Stimulated activated CD4-positive, alpha-beta T cell treated with anti-CD3 and anti-CD28 coated beads, Interleukin-12 subunit alpha, Interleukin-12 subunit beta, amount 100 ng/mL, for 24 hours (primary cell): ENCODE results near the gene STK33.
"Not testable (repeated sequence)": the region's sequence is repeated elsewhere in the genome, so short reads cannot be mapped to it uniquely, and the experiment has no call there.

ENCODE experiments used
- DNase-seq, 2 experiments: peaks; one replicate each; pipeline ENCODE4 v3.0.0-alpha.2; 2020; ENCODE audit warnings: low read depth in 2 of 2

STK33 gene

DNA sequence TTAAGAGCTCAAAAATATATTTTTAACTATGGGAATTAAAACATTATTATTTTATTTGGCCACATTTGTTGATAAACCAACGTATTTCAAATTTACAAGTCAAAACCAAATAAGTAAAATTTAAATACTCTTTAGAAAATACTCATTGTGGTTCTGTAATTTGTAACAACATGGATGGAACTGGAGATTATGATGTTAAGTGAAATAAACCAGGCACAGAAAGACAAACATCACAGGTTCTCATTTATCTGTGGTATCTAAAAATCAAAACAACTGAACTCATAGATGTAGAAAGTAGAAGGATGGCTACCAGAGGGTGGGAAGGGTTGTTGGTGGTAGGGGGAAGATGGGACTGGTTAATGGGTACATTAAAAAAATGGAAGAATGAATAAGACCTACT lies 50.8 kb downstream of the STK33 start:
- no peak for DNase-seq

DNA sequence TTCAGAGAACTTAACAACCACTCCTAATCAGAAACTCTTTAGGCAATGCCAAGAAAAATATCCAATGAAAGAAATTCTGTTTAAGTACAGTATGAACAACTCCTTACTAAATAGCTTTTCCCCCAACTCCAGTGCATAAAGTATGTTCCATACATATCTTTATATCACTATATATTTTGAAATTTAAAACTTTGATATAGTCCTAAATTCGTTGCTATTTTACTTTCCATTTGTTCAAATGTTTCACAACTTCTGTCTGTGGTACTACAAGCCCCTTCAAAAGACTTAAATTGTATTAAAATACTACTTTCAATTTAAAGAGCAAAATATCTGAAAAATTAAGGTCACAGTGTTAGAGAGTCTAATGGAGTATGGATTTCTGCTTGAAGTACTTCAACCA lies 52.6 kb downstream of the STK33 start:
- DNase-seq, result no peak

DNA sequence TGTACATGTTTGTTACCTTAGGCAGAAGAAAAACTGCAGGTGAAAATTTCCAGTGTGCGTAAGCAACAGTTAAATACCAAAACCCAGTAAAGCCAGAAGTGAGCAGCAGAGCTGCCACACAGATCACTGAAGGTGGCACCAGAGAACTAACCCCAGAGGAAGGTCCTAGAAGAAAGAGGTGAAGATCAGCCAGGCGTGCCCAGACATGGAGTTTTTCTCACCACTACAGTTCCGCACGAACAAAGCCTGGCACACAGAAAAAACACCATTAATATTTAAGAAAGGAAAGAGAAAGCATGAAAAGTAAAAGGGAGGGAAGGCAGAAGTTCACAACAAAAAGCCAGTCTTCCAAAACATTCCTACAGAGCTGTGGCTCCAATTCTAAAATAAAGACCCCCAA lies 60.7 kb downstream of the STK33 start:
- no peak for DNase-seq

DNA sequence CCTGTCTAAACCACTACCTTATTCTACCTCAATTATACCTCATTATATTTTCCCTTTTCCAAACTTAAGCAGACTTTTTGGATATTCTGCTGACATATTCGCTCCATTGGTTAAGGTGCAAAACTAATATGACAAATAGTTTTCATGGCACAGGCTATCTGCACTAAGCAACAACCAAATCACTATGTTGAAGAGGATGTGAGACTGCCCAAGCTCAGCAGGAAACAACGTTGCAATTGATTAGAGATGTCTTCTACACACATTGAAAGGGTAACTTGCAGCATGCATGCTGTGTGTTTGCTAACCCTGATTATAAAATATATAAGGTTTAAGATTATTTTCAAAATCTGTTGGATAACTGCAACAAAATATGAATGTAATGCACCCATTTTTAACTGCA lies 61.6 kb downstream of the STK33 start:
- no peak for DNase-seq

DNA sequence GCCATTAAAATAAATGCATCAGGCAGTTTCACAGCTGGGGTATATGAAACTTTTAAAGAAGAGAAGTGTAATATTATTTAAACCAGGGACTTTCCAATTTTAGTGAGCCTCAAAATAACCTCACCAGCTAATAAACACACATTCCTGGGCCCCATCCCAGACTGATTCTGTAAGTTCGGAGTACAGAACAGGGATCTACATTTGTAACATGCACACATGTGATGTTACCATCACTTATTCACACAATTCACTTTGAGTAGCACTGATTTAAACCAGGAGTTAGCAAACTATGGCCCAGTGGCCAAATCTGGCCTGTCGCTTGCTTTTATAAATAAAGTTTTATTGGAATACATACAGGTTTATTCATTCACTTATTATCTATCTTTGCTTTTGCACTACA lies 62.0 kb downstream of the STK33 start:
- no peak for DNase-seq

DNA sequence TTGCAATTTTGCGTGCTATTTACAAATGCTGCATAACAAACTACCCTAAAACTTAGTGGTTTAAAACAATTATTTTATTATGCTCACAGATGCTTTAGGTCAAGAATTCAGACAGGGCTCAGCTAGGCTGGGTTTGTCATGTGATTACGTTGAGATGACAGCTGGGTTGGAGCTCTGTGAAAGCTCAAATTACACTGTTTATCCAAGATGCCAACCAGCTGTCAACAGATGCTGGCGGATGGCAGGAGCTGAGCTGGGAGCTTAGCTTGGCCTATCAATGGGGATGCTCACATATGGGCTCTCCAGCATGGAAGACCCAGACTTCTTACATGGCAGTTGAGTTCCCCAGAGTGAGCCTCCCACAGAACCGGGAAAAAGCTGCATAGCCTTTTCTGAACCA lies 62.7 kb downstream of the STK33 start:
- no peak for DNase-seq

DNA sequence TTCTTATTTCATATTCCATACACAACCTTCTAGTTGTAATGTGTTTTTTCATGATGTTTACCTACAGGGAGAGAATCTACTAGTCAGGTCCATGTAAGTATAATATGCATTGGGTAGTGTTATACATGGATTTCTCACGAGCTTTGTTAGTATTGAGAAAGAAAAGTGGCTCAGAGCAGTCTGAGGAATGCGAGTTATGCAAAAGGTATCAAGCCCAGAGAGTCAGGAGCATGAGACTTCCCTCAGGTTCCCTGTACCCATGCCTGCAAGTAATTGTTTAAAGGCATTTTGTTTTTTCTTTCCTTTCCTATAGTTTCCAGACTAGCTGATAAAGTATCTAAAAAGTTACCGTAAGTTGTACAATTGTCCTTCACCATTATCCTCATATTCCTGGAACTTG lies 66.1 kb downstream of the STK33 start:
- DNase-seq, result no peak

DNA sequence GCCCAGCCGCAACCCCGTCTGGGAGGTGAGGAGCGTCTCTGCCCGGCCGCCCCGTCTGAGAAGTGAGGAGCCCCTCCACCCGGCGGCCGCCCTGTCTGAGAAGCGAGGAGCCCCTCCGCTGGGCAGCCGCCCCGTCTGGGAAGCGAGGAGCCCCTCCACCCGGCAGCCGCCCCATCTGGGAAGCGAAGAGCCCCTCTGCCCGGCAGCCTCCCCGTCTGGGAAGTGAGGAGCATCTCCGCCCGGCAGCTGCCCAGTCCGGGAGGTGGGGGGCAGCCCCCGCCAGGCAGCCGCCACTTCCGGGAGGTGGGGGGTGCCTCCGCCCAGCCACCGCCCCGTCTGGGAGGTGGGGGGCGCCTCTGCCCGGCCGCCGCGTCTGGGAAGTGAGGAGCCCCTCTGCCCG lies 70.6 kb downstream of the STK33 start:
- no peak for DNase-seq

DNA sequence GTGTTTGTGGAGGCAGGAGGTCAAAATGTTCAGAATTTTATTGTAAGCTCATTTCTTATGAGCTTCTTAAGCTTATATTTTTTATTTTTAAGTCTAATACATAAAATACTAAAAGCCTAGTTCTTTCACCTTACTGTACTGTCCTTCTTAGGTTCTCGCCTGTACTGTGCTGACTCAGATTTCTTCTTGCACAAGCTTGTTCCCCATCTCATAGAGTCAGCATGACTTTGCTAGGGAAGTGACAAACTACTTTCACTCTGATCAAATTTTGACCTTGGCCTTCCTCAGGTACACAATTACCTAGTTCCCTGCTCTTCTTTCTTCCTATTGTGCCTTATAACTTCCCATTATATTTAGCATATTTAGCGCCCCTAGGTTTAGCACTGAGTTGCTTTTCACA lies 81.5 kb downstream of the STK33 start:
- DNase-seq, result no peak

DNA sequence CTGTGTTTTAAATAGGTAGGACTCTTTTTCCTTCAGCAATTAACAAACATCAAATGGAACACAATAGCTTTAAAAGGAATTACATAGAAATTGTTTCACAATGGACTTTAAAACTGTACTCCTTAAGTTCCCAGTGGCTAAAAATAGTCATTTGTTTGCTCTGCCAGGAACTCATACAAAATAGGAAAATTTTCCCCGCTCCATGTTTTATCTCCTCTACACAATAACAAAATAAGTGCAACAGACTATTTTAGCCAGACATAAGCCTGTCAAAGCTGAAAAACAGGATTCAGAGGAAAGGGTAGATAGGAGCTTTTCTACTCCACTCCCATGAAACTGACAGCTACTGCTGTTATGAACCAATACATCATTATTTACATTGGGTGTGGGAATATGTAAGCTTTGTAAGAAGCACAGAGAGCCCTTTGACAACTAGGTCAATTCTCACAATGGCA lies 90.1 kb downstream of the STK33 start:
- DNase-seq, result no peak

DNA sequence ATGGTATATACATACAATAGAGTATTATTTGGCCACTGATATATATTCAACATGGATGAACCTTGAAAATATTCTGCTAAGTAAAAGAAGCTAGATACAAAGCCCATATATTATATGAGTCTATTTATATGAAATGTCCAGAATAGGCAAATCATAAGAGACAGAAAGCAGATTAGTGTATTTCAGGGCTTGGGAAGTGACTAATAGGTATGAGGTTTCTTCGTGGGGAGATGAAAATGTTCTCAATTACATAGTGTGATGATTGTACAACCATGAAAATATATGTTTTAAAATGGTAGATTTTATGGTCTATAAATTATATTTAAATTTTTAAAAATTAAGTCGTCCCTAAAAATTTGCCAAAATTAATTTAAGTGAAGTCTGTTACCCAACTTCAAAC lies 92.2 kb downstream of the STK33 start:
- no peak for DNase-seq

DNA sequence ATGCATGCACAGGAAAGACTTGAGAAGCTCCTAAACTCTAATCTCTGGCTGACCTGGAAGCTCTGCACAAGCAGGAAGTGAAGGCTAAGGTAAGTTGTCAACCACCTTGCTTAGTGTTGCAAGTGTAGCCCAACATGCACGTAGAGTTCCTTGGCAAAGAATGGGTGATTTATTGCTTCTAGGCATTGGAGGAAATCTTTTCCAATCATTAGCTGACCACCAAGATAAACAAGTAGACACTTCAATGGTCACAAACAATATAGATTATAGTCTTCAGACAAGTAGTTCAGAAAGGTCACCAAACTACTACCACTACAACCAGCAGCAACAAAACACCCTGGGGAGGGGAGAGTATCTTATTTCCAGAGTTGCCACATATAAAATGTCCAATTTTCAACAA lies 105.6 kb downstream of the STK33 start:
- DNase-seq, result no peak

DNA sequence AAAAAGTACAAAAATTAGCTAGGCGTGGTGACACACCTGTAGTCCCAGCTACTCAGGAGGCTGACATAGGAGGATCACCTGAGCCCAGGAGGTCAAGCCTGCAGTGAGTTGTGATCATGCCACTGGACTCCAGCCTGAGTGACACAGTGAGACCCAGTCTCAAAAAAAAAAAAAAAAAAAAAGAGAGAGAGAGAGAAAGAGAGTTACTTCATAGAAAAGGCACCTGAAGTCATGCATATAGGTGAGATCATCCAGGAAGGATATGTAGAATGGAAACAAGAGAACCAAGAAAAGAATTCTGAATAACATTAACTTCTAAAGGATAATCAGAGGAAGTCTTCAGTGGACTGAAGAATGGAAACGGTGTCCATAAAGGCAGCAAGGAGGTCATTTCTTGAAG lies 106.8 kb downstream of the STK33 start:
- DNase-seq, result no peak

DNA sequence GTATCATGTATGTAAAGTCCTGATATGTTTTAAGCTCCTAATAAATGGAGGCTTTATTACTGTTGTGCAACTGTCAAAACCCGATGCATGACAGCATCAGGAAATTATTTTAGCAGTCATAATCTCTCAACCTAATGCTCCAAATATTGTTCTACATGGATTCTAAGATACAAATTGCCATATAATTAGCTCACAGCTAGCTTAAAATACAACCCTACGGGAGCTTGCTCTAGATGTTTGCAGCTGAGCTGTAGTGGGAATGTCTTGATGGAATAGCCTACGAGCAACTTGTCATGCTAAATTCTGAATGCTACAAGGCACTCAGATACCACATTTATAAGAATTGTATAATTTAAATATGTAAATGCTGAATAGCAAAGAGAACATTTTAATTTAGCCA lies 109.8 kb downstream of the STK33 start:
- DNase-seq, result no peak

DNA sequence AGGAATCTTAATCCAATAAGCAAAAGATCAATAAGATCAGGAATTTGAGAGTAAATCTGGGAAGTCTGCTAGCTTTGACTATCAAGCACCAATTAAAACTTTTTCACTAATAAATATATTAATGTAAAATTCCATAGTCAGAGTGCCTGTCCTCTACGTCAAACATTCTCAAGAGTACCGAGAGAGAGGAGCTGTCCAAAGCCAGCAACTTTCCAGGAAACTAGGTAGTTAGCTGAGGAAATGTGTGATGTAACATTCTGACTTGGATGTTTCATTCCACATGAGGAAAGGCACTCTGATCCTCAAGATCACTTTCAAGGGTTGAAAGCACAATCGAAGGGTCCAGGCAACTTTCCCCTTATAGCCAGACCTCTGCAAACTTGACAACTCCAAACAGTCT lies 113.2 kb downstream of the STK33 start:
- DNase-seq, result no peak

DNA sequence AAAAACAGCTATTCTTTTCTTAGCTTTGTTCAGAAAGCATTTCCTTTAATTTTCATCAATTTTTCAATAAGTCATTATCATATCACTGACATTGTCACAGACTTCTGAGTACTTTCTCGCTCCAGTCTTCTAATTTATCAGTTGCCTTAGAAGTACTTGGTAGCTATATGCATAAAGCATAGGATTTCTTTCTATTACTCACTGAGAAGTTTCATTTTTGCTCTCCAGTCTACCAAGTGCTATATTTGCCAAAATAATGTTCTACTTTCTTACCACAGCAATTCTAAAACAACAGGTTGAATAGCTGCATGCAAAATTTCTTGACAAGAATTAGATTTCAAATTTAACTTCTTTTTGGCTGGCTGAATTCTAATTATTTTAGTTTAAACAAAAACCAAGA lies 116.3 kb downstream of the STK33 start:
- DNase-seq, result no peak

DNA sequence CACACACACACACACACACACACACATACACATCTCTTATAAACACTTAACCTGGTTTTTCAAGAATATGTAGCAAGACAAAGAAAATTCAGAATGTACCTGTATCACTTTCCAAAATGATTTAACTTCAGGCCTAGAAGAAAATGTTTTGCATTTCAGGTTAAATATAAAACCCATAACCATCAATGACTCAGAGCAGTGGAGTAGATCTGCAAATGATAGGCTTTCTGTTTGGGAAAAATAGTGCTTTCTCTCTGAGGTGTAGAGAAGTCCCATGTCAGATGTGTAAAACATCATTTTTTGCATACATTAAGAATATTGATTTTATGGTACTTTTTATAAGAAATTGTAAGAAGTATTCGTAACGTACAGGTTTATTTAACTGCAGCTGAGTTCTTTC lies 116.9 kb downstream of the STK33 start:
- no peak for DNase-seq

DNA sequence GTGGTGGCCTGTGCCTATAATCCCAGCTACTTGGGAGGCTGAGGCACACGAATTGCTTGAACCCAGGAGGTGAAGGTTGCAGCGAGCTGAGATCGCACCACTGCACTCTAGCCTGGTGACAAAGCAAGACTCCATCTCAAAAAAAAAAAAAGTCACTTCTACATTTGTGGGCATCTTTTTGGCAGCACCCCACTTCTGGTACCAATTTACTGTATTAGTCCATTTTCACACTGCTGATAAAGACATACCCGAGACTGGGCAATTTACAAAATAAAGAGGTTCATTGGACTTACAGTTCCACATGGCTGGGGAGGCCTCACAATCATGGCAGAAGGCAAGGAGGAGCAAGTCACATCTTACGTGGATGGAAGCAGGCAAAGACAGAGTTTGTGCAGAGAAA lies 126.2 kb downstream of the STK33 start:
- not testable (repeated sequence) for DNase-seq

DNA sequence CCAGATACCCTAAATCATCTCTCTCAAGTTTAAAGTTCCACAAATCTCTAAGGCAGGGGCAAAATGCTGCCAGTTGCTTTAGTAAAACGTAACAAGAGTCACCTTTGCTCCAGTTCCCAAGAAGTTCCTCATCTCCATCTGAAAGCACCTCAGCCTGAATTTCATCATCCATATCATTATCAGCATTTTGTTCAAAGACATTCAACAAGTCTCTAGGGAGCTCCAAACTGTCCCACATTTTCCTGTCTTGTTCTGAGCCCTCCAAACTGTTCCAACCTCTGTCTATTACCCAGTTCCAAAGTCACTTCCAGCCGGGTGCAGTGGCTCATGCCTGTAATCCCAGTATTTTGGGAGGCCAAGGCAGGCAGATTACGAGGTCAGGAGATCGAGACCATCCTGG lies 126.7 kb downstream of the STK33 start:
- DNase-seq, result not testable (repeated sequence)

DNA sequence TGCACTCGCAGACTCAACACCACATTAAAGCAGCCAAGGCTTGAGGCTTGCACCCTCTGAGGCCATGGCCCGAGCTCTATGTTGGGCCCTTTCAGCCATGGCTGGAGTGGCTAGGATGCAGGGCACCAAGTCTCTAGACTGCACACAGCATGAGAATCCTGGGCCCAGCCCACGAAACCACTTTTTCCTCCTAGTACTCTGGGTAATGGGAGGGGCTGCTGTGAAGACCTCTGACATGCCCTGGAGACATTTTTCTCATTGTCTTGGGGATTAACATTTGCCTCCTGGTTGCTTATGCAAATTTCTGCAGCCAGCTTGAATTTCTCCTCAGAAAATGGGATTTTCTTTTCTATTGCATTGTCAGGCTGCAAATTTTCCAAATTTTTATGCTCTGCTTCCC lies 127.1 kb downstream of the STK33 start:
- DNase-seq, result not testable (repeated sequence)

DNA sequence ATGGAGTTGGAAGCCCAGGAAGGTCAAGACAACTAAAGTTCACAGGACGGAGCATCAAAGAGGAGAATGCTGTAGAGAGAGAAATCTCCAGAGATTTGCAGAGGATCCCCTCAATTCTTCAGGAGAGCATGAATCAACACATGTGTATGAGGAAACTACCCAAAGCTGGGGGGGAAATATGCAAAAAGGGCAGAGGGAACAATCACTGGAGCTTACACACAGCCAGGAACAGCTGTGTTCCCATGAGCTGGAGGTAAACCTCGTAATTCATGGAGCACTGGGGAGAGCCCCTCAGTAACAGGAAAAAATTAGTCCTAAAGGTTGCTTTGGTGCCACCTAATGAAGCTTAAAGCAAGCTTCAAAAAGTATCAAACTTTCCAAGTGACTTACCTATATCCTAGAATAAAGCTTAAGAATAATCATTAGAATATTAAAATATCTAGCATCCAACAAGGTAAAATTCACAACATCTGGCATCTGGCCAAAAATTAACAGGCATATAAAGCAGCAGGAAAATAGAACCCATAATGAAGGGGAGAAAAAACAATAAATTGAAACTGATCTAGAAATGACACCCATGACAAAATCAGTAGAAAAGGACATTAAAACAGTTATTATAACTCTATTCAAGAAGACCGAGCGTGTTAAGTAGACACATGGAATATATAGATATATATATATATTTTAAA lies 134.2 kb downstream of the STK33 start:
- no peak for DNase-seq

DNA sequence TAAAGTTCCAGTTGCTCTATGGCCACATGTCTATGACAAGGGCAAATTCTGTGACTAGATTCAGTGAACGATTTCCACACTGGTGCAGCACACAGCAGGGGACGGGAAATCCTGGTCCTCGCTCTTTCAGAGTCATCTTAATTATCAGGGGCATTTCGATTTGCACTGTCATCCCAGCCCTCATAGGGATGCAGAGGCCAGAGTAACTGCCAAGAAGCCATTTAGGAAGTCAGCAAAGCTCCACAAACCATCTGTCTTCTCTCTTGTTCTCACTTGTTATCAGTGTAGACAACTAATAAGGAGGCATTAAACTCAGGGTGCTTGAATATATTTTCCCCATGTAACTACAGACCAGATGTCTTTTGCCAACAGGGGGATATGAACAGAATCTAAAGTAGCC lies 151.7 kb downstream of the STK33 start:
- DNase-seq, result no peak

DNA sequence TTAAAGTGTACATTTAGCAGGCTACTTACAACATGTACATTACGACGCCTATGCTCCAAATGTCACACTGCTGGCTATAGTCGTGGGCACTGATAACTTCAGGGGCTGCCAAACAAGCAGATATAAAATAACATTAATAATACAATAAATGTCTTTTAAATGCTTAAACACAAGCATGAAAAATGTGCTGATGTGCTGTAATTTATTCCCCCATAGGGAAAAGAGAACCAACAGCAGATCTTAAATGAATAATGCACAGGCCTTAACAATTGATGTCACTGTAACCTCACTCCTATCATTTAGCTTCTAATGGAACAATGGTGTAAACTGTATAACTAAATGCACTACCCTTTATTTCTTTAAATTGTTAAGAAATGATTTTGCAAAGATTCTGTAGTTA lies 153.4 kb downstream of the STK33 start:
- DNase-seq, result no peak

DNA sequence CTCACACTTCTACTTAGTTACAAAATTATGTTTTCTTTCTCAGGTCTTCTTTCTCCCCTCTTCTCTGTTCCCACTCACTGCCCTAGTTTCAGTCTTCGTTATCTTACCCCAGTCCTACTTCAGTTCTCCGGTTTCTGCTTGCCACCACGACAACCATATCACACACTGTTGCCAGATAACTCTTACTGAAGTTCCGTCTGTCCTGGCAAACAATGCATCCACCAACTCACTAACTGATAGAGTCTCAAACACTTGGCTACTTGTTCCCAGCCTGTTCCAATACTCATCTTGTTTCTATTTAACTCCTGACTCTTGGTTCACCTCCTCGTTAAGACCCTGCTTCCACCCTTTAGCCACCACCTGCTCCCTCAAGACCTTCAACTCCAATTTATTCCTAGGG lies 164.5 kb downstream of the STK33 start:
- no peak for DNase-seq
